HG02678 (cell line): Measurements from ENCODE around the gene CRB3.

Experiments used
- ATAC-seq: cut with Tn5 transposase; IDR thresholded peaks from one replicate; pipeline ENCODE4 v1.9.1; 2021; ENCODE audit warnings: mild to moderate bottlenecking, moderate library complexity; ENCODE audit not compliant: unreplicated experiment

The CRB3 gene

GRCh38 chr19:6431891-6432290, 32.2 kb upstream of the CRB3 start:
- no peak for ATAC-seq

GRCh38 chr19:6433165-6433564, 30.9 kb upstream of the CRB3 start:
- no peak for ATAC-seq

- ATAC-seq: no peak
These were observed 30.4 kb upstream of the CRB3 start, which contains the start of gene SLC25A41 for GRCh38 chr19:6433663-6434062. SLC25A41 (minus strand) TSS chr19:6433763; CDS start chr19:6433693, 70 bp downstream.

GRCh38 chr19:6439743-6440142, 24.3 kb upstream of the CRB3 start:
- ATAC-seq: no peak

GRCh38 chr19:6440905-6441304, 23.2 kb upstream of the CRB3 start:
- ATAC-seq: no peak

GRCh38 chr19:6442087-6442688, 21.9 kb upstream of the CRB3 start:
- no peak for ATAC-seq

- ATAC-seq: no peak
These were observed 20.1 kb upstream of the CRB3 start for GRCh38 chr19:6443986-6444385.

GRCh38 chr19:6446452-6446851, 17.6 kb upstream of the CRB3 start:
- ATAC-seq: no peak

GRCh38 chr19:6448045-6448444, 16.0 kb upstream of the CRB3 start:
- ATAC-seq: no peak

- ATAC-seq: no peak
These were observed 13.9 kb upstream of the CRB3 start for GRCh38 chr19:6450166-6450565.

- no peak for ATAC-seq
These were observed 12.4 kb upstream of the CRB3 start for GRCh38 chr19:6451583-6452222.

- no peak for ATAC-seq
These were observed 11.9 kb upstream of the CRB3 start for GRCh38 chr19:6452223-6452614.

- no peak for ATAC-seq
These were observed 11.2 kb upstream of the CRB3 start for GRCh38 chr19:6452899-6453298.

- no peak for ATAC-seq
These were observed 10.0 kb upstream of the CRB3 start for GRCh38 chr19:6453951-6454565.

- ATAC-seq: no peak
These were observed 8.1 kb upstream of the CRB3 start for GRCh38 chr19:6455924-6456323.

GRCh38 chr19:6457958-6458694, 5.9 kb upstream of the CRB3 start:
- no peak for ATAC-seq

GRCh38 chr19:6458695-6459261, 5.3 kb upstream of the CRB3 start:
- no peak for ATAC-seq

GRCh38 chr19:6459262-6460098, 4.6 kb upstream of the CRB3 start, which contains the start of gene SLC25A23:
SLC25A23 (minus strand) TSS chr19:6459792; CDS start chr19:6459628, 164 bp downstream.
- ATAC-seq: peak; percentile 32

- peak; percentile 85 for ATAC-seq
These were observed 3.8 kb upstream of the CRB3 start for GRCh38 chr19:6460099-6460884.

GRCh38 chr19:6465006-6465405, 935 bp downstream of the CRB3 start:
- no peak for ATAC-seq
